Psoas muscle (tissue), 8 donors: ENCODE results near the gene MICAL3. TPM values are rescaled to one million over a fixed set of nuclear protein-coding genes. Genes with fewer than 3 reads are reported as not detected.
A peak's percentile ranks its signal among the peaks of the same experiment; 100 is the strongest.

Experiments
- ATAC-seq, 4 donors: fragments of 200-7000 bp; cut with Tn5 transposase; one replicate each; pipeline ENCODE4 v1.9.1; 2020; ENCODE audit warnings: moderate library complexity in 3 of 4, mild to moderate bottlenecking in 2 of 4
- DNase-seq, 2 donors: peaks; one replicate each; pipeline ENCODE4 v3.0.0-alpha.2; 2020
- H3K27ac ChIP-seq: fragments of 200-600 bp; one replicate; pipeline ENCODE4 v1.8.0; 2022
- H3K27me3 ChIP-seq, 3 donors: fragments of 200-600 bp in 1 of 3; one replicate each; pipeline versions ENCODE4 v1.6.1 to v1.8.0; 2013 to 2022; ENCODE audit warnings: low read length in 2 of 3, mild to moderate bottlenecking in 2 of 3, moderate library complexity in 1 of 3; ENCODE audit not compliant: insufficient read depth in 3 of 3
- H3K36me3 ChIP-seq, 2 donors: fragments of 200-600 bp in 1 of 2; one replicate each; pipeline versions ENCODE4 v1.6.1 to v1.8.0; 2013 to 2022; ENCODE audit warnings: low read depth in 1 of 2, mild to moderate bottlenecking in 1 of 2, moderate library complexity in 1 of 2; ENCODE audit not compliant: insufficient read depth in 1 of 2
- H3K4me1 ChIP-seq: fragments of 200-600 bp; one replicate; pipeline ENCODE4 v1.8.0; 2022
- H3K4me3 ChIP-seq: fragments of 200-600 bp; one replicate; pipeline ENCODE4 v1.8.0; 2022; ENCODE audit warnings: mild to moderate bottlenecking
- H3K9me3 ChIP-seq: fragments of 200-600 bp; one replicate; pipeline ENCODE4 v1.8.0; 2022
- CTCF ChIP-seq: fragments of 200-600 bp; IDR thresholded peaks from one replicate; pipeline ENCODE4 v1.8.0; 2022; ENCODE audit warnings: antibody characterized with exemption
- WGBS, 3 donors: extraction: QIAGEN DNeasy Blood & Tissue Kit; methylation state at CpG; one replicate each; pipeline versions ENCODE4 v1.1.6 to v1.1.7; 2013; 5-methylcytosine and 5-hydroxymethylcytosine counted together
- intact Hi-C, 2 donors: fragments of 100-400 bp; cut with DNase I; formaldehyde crosslinking; loops; one replicate each; pipeline versions ENCODE4 v1.11.0 to v1.14.2; 2022
- polyA plus RNA-seq, 3 donors: library from polyadenylated mRNA; stranded (reverse); fragments of 200-250 nt; gene quantifications; one replicate each; pipeline ENCODE4 v1.2.3, GENCODE V29; 2013
- total RNA-seq, 4 donors: library from RNA; stranded (reverse); fragmentation: NEBNext Ultra II Directional in 2 of 4; extraction: Animal tissue kit (Norgen Biotek cat#: 25700) in 2 of 4; gene quantifications; one replicate each; pipeline versions ENCODE4 v1.2.1 to v1.2.4, GENCODE V29; 2021 to 2023
- donor health status: healthy with polysubstance abuse.
- donor health status: DM: no; HTN: no; CAD: no; lungs with moderate emphysema.
- donor health status: Bipolar disorder and iron deficiency.
- donor health status: healthy.
- donor health status: DM: yes; HTN: yes; CAD: no.
- donor health status: DM: no; HTN: no; CAD: no.
- donor health status: DM: no; HTN: no; CAD: no.
- donor health status: DM: yes; HTN: yes; CAD: no.

MICAL3 gene
- total and polyA plus RNA-seq, 7 donors, result 2.1 to 38.3 (median 15.5) TPM

- Histone ChIP-seq H3K4me3 (no peak overlapping the region), H3K36me3 (peaks cover 0 to 51% of the 10 kb centered on the region in 2 donors), H3K27ac (peak overlapping the region; percentile 94), H3K4me1 (peaks cover 42% of the 10 kb centered on the region), H3K27me3 (no peaks in the 10 kb centered on the region), H3K9me3 (no peaks in the 10 kb centered on the region)
- DNase-seq, result no peak
- 72 to 83% (median 79%) methylated on average over 4 of the region's 4 CpGs for WGBS, 3 donors
- ATAC-seq, result no peak
- no peak for TF ChIP-seq CTCF
- intact Hi-C loops, result loop anchor here in 1 of 2 donors (2.0 kb wide), 1 partner anchor 62 kb away; no protein-coding TSS in a partner anchor
Observed at GRCh38 chr22:17892376-17892775, 132.0 kb downstream of the MICAL3 start.

GRCh38 chr22:17891481-17892167, 132.7 kb downstream of the MICAL3 start:
- WGBS, 3 donors, result 21 to 32% (median 22%) methylated on average over 12 of the region's 12 CpGs
- Histone ChIP-seq H3K27ac (peak overlapping the region; percentile 94), H3K27me3 (no peaks in the 10 kb centered on the region), H3K9me3 (no peaks in the 10 kb centered on the region), H3K4me3 (no peak overlapping the region), H3K4me1 (peaks cover 41% of the 10 kb centered on the region), H3K36me3 (peaks cover 0 to 58% of the 10 kb centered on the region in 2 donors)
- intact Hi-C loops, result loop anchor here (1.0 to 2.0 kb wide), 3 partner anchors 61 to 185 kb away; partner anchors contain the start of gene PEX26 (in 1 of the 2)
- ATAC-seq (peak; percentile 58 to 73 (median 66)), DNase-seq (peak; percentile 54 to 87)
- peak; percentile 72 for TF ChIP-seq CTCF

- whole genome bisulfite sequencing, 3 donors, result 20 to 42% (median 25%) methylated on average over 3 of the region's 3 CpGs
- Histone ChIP-seq H3K36me3 (peaks cover 0 to 61% of the 10 kb centered on the region in 2 donors), H3K9me3 (no peaks in the 10 kb centered on the region), H3K27me3 (no peaks in the 10 kb centered on the region), H3K27ac (peak overlapping the region; percentile 94), H3K4me1 (peaks cover 41% of the 10 kb centered on the region), H3K4me3 (peak overlapping the region; percentile 24)
- ATAC-seq (peak in 3 of 4 donors; percentile 25 to 77 (median 46)), DNase-seq (no peak)
- intact Hi-C loops, result loop anchor here in 1 of 2 donors (1.0 to 2.0 kb wide), 2 partner anchors 61 to 186 kb away; partner anchors contain the start of gene PEX26
- TF ChIP-seq CTCF, result no peak
Observed at GRCh38 chr22:17890892-17891291, 133.5 kb downstream of the MICAL3 start.

GRCh38 chr22:17890245-17890671, 134.1 kb downstream of the MICAL3 start:
- ATAC-seq (peak; percentile 89 to 93 (median 92)), DNase-seq (peak; percentile 52 to 85)
- no peak for TF ChIP-seq CTCF
- no peaks in the 10 kb centered on the region for H3K27me3 ChIP-seq
- peak overlapping the region; percentile 94 for H3K27ac ChIP-seq
- peak overlapping the region; percentile 24 for H3K4me3 ChIP-seq
- H3K4me1 ChIP-seq, result peaks cover 41% of the 10 kb centered on the region
- H3K9me3 ChIP-seq, result no peaks in the 10 kb centered on the region
- WGBS, 3 donors, result 49 to 53% (median 50%) methylated on average over 4 of the region's 4 CpGs
- H3K36me3 ChIP-seq, result peaks cover 0 to 61% of the 10 kb centered on the region in 2 donors
- intact Hi-C loops, result loop anchor here in 1 of 2 donors (2.0 kb wide), 1 partner anchor 187 kb away; the partner anchor contains the start of gene PEX26
